ENCODE measurements around the gene RASAL2. TPM values are rescaled to one million over a fixed set of nuclear protein-coding genes. Genes with fewer than 3 reads are reported as not detected.
"Not testable (repeated sequence)": the region's sequence is repeated elsewhere in the genome, so short reads cannot be mapped to it uniquely, and the experiment has no call there.

Gene RASAL2
- total RNA-seq, 1 experiment from 2014 or later, result 28.7 TPM

DNA sequence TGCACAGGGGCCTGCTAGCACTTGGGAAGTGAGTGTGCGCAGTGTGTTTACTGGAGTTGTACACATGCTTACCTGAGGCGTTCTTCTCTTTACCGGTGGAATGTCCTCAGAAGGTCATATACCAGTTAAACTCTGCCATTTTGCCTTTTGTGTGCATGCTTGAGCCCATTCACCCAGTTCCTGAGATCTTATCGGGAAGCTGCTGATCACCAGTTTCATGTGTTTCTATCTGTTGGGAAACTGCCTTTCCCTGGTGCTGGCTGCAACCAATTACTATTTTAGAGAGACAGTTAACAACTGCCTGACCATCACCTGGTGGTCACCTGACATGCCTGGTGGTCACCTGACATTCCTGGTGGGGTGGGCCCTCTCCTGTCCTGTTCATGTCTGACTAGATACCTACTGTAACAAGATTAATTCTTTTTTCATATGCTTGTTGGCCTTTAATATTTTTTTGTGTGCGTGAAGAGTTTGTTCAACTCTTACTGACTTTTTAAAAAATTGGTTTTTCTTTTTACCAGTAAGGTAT is 137.0 kb downstream of the RASAL2 start:
- DNase-seq (ENCODE audit: low read depth), result no peak

DNA sequence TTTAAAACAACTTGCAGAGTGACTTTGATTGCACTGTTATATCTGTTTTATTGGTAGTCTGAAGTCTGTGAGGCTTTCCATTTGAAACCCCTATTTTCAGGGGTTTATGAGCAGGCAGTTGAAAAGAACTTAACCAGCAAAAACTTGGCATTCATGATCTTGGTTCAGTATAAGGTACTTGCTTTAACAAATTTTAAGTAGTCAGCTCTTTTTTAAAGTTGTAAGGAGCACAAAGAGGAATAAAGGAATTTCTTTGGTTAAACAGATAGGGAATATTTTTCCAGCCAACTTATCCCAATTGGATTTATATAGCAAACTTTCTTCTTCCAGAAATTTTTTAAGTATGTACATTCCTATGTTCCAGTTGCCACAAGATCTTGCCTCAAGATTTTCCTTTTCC is 138.2 kb downstream of the RASAL2 start:
- DNase-seq (ENCODE audit: low read depth), result no peak

DNA sequence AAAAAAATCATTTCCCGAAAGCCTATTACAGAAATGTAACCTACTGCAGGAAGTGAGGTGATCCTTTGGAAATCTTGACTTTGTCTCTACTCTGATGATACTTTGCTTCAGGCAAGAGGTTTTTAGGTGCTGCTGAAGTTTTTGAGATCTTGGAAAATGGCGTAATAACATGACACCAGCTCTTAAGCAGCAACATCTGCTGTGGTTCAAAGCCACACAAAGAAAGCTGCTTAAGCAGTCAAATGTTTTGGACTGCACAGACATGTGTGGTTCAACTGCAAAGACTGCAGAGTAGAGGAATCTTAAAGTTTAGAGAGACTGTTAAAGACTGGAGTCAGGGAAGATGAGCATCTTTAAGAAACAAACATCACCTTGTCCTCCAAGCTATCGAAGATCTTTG is 139.0 kb downstream of the RASAL2 start:
- no peak for DNase-seq (ENCODE audit: low read depth)

DNA sequence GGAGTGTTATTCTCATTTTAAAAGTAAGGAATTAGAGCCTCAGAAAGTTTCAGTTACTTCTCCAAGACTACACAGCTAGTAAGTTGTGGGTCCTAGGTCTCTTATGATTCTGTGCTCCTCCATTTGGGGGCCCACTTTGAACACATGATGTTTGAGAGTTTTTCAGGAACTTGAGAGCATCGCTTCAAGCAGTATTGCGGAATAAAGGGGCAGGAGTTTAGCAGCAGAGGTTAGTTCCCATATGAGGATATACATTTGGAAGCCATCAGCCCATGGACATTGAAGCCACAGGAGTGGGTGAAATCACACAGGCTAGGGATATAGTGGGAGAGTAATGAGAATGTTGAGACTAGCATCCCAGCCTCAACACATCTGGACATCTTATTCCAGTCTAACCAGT is 143.2 kb downstream of the RASAL2 start:
- DNase-seq (ENCODE audit: low read depth), result no peak

DNA sequence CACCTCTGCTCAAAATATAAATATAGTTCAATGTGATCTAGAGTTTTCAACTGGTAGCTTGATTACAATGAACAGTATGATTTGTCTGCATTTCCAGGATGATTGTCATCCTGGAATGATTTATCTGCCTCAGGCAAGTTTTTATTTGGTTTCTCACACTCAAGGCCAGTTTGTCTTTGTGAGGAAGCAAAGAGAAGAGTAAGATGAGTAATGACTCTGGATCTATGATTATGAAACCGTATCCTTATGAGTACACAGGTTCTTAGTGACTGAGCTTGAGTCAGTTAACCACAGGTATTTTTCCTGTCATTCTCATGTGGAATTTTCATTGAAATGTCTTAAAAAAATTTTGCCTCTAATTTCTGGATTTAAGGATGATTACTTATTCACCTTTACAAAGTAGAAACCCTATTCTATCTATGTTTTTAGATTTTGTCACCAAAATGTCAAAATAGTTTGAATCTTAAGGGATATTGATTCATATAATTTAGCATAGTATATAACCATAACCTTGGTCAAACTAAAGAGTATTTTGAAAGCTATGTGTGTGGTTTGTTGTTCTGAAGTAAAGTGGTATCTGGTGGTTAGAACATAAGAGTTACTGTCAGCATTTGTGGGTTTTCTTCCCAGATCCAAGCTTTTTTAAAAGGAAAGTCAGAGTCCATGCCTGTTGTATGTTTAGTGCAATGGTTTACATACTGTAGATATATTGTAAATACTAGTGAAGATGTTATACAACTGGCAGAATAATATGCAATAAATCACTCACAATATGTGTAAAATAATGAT is 145.0 kb downstream of the RASAL2 start:
- DNase-seq (ENCODE audit: low read depth), result peak; percentile 99

DNA sequence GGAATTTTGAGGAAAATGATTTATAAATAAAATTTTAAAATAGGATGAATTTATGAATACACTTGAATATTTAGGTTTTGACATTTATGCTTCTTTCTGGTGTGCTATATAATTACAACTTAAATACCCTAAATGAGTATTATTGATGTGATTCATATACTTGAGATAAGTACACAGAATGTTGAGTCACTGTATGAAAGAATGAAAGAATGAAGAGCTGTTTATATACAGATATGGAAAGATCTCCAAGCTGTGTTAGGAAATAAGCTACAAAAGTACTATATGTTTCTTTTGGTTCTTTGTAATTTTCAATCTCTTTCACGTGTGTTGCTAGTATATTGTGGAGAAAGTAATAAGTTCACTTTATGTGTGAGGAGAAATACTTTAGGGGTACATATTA is 147.2 kb downstream of the RASAL2 start:
- peak; percentile 52 for DNase-seq (ENCODE audit: low read depth)

DNA sequence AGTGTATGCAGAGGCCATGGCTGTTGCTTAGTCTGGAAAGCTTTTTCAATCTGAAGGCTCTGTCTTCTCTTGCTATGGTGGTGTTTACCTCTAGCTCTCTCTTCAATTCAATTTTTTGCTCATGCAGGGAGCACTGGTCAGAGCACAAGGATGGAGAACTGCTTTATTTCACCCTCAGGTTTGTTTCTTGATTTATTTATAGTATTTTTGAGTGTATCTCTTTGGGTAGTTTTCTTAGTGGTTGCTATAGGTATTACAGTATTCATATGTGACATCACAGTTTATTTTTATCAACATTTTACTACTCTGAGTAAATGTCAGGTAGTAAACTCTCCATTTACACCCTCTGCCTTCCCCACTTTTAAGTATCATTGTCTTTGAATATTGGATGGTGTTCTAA is 147.9 kb downstream of the RASAL2 start:
- DNase-seq (ENCODE audit: low read depth), result no peak

DNA sequence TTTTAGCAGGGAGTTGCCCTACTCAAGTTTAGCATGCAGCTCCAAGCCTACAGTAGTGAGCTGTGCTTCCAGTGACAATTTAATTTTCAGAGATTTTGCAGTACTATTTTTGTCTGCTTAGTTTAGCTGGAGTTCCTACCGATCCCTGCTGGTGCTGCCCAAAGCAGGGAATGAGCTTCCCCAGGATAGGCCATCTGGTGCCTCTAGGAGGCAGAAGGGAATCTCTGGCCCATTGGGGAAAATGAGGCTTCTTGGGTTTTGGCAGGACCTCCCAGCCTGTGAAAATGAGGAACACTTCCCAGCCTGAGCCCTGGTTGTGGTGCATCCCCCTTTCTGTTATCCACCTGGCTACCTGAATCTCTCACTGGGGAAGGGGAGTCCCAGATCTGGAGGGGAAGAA is 149.2 kb downstream of the RASAL2 start:
- DNase-seq (ENCODE audit: low read depth), result no peak

DNA sequence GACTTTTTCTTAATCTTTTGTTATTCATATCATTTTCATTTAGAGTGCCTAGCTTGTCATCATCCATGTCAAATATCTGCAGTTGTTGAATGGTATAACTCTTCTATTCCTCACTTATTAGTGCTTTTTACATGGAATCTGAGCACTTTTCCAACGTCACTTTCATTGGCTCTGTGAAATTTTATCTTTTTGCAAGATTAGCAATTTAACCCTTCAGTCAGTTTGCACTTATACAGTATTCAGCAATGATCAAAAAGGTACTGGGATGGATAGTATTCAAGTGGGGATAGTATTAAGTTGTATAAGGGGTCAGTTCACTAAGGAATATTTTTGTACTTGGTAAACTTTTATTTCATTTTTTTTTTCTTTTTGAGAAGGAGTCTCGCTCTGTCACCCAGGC is 150.0 kb downstream of the RASAL2 start:
- no peak for DNase-seq (ENCODE audit: low read depth)

DNA sequence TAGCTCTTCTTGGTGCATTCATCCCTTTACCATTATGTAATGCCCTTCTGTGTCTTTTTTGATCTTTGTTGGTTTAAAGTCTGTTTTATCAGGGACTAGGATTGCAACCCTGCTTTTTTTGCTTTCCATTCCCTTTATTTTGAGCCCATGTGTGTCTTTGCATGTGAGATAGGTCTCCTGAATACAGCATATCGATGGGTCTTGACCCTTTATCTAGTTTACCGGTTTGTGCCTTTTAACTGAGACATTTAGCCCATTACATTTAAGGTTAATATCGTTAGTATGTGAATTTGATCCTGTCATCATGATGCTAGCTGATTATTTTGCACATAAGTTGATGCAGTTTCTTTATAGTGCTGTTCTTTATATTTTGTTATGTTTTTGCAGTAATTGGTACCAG is 154.4 kb downstream of the RASAL2 start:
- DNase-seq (ENCODE audit: low read depth), result not testable (repeated sequence)

DNA sequence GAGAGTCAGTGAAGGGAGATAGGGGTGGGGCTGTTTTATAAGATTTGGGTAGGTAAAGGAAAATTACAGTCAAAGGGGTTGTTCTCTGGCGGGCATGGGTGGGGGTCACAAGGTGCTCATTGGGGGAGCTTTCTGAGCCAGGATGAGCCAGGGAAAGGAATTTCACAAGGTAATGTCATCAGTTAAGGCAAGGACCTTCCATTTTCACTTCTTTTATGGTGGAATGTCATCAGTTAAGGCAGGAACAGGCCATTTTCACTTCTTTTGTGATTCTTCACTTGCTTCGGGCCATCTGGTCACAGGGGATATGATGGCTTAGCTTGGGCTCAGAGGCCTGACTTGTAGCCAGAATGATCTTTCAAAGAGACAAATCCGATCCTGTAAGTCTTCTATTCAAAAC is 159.7 kb downstream of the RASAL2 start:
- not testable (repeated sequence) for DNase-seq (ENCODE audit: low read depth)

DNA sequence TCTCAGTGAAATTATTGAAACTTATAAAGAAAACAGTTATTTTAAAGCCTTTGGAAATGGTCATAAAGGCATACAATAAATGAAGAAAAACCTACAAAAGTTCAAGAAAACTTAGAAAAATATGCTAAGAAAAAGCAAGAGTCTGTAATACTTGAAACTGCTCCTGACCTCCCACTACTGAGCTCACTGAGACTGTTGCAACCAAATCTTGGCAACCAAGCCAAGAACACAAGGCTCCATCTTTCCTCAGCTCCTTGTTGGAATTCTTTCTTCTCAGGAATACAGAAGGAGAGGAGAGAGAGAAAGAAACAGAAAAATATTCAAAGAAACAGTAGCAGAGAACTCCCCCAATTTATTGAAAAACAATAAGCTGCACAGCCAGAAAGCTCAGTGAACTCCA is 160.5 kb downstream of the RASAL2 start:
- DNase-seq (ENCODE audit: low read depth), result no peak

DNA sequence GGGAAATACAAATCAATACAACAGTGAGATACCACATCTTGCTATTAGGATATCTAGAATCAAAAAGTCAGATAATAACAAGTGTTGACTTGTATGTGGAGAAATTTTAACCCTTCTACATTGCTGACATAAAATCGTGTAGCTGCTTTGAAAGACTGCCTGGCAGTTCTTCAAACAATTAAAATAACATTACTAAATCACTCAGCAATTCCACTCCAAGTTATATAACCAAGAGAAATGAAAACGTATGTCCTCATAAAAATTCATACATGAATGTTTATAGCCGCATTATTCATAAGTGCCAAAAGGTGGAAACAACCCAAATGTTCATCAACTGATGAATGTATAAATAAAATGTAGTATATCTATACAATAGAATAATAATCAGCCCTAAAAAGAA is 164.6 kb downstream of the RASAL2 start:
- DNase-seq (ENCODE audit: low read depth), result no peak

DNA sequence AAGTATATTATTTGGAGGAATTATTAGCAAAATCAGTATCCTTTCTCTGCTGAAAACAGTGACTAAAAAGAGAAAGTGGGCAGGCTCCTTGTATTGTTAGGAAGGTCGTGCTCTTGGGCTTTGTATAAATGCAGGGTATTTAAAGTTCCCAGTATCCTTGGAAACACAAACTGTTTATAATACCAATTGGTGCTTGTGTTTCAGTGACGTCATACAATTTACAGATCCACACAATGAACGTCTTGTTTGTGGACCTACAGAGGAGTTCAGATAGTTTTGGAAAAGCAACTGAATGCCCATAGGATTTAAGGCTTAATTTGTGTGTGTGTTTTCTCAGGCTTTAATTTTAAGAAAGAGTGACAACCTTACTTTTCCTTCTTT is 168.2 kb downstream of the RASAL2 start:
- DNase-seq (ENCODE audit: low read depth), result peak; percentile 72

DNA sequence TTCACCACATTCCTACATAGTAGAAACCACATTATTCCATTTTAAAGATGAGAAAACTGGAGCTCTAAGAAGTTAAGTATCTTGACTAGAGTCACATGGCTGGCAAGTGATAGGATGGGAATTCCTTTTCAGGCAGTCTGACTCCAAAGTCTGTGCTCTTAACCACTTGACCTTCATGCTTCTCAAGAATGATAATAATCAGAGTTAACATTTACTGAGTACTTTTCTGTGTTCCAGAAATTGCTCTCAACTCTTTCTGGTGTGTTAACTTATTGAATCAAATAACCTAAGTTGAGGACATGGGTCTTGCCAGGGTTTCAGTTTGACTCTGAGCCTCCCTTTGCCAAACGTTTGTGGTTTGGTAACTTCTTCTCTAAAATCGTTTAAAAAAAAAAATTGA is 169.4 kb downstream of the RASAL2 start:
- no peak for DNase-seq (ENCODE audit: low read depth)

DNA sequence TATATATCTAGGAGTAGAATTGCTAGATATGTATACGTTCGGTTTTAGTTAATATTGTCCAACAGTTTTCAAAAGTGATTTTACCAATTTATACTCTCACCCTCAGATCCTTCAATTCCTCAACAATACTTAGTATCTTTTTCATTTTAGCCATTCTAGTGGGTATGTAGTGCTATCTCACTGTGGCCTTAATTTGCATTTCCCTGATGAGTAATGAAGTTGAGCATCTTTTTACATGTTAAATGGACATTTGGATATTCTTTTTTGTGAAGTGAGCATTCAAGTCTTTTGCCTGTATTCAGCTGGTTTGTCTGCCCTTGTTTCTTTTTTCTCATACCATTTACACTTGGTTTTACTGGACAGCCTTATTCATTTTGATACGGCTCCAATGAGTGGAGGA is 172.2 kb downstream of the RASAL2 start:
- no peak for DNase-seq (ENCODE audit: low read depth)

DNA sequence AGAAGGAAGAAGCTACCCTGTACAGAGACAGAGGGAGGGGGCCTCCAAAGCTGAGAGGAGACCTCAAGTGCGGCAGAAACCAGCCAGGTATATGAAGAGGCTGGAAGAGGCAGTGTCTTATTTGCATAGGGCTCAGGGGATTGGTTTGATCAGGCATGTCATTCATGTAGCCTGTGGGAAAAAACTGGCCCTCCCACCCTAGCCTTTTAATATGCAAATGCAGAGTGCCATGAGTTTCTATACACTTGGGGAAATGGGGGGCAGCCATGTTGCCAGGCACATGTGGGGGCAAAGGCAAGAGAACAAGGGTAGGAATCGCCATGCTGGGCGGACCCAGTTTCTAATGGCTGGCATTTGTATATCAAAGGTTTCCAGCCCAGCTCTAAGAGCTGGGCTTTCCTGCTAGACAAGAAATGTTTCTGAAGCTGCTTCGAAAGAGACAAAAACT is 172.7 kb downstream of the RASAL2 start:
- no peak for DNase-seq (ENCODE audit: low read depth)

DNA sequence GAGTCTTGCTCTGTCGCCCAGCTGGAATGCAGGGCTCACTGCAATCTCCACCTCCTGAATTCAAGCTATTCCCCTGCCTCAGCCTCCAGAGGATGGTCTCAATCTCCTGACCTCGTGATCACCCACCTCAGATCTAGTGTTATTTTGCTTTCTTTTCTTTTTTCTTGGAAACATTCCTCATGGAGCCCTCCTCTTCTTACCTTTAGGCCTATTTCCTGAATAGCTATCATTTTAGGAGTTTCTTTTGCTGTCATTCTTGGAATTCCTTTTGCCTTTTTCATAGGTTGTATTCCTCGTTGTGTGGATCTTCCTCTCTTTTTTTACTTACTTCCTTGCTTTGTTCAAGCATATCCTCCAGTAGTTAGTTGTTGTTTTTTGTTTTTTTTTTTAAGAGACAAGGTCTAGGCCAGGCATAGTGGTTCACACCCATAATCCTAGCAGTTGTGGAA is 173.8 kb downstream of the RASAL2 start:
- peak; percentile 79 for DNase-seq (ENCODE audit: low read depth)

DNA sequence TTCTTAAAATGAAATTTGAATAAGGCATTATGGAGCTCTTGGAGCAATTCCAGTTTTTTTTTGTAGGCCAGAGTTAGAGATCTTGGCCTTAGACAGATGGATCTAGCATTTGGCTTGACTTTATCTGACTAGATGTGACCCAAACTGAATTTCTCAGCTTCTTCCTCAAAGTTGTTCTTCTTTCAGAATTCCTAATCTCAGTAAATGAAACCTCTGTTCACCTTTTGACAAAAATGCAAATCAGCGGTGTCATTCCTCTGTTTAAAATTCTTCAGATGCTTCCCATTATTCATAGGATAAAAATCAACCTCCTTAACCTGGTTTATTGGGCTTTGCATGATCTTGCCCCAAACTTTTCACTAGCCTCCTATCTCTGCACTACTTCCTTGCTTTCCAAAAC is 177.6 kb downstream of the RASAL2 start:
- DNase-seq (ENCODE audit: low read depth), result no peak

DNA sequence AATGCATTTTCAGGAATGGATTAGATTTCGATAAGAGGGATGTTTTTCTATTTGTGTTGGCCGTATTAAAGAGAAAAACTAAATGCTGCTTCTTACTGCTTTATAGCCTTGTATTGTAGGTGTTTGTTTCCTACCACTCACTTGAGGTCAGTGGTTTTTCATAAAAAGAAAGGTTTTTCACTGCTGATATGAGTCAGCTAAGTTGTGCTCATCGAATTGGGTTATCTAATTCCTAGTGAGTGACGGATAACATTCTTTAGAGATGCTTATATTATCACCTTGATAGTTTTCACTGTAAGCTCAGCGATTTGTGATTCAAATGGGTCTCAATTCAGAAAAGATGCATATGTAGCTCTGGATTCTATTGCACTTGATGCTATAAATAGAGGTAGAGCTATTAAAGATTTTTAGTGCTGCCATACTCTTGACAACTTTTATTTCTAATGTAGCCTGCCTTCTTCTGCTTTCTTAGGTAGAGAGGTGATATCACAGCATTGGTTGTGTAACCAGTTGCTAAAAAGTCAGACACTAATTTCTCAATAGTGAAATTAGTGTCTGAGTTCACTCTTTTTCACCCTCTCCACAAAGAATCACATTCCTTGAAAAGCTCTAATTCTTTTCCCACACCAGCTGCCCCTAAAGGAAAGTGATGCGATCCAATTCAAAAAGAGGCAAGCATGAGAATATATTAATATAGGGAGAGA is 180.0 kb downstream of the RASAL2 start:
- DNase-seq (ENCODE audit: low read depth), result peak; percentile 81

DNA sequence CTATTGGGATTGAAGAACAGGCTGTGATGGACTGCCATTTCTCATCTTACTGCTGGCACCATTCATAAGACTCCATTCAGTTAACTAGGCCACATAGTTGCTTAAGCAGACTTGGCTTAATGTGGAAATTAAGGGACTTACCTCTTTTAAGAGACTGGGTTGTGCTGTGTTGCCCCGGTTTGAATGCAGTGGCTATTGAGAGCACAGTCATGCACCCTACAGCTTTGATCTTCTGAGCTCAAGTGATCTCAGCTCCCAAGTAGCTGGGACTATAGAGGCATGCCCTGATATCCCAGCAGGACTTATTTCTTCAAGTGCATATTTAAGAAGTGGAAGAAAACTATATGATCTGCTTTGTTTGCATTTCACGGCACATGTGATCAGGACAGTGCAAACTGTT is 181.1 kb downstream of the RASAL2 start:
- DNase-seq (ENCODE audit: low read depth), result no peak

DNA sequence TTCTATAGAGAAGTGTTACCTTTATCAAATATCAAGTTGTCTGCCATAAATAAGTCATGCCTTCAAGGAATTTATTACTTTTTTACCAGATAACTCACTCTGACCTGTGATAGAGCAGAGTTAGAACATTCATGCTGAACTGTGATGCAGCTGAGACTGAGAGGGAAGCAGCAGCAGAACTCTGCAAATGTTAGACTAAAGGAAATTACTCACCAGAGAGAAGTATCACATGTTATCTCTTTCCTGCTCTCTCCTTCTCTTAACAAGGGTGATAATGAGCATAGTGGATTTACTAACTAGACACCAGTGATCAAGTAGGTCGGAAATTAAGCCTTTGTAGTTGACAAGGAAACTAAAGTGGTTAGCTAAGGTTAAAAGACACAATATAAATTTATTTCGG is 181.6 kb downstream of the RASAL2 start:
- DNase-seq (ENCODE audit: low read depth), result peak; percentile 64

Data from HT1080 (cell line).